HepG2 (cell line): ENCODE data around the gene CAPN10. TPM values are rescaled to one million over a fixed set of nuclear protein-coding genes. Genes with fewer than 3 reads are reported as not detected.
A peak's percentile ranks its signal among the peaks of the same experiment; 100 is the strongest.

ENCODE experiments used
- CCDC6 ChIP-seq: sonication (generic); formaldehyde crosslinking; IDR thresholded peaks from 2 replicates; pipeline ENCODE4 v1.8.1; 2022; ENCODE audit warnings: mild to moderate bottlenecking, missing genetic modification reagents, moderate library complexity
- CENPX ChIP-seq: sonication (generic); formaldehyde crosslinking; IDR thresholded peaks from 2 replicates; pipeline ENCODE4 v1.9.0; 2021; ENCODE audit warnings: mild to moderate bottlenecking, missing genetic modification reagents, moderate library complexity
- HNRNPH1 ChIP-seq: fragments of 200-400 bp; formaldehyde crosslinking; optimal IDR thresholded peaks from 2 replicates; pipeline ENCODE3; 2017; ENCODE audit warnings: mild to moderate bottlenecking, low read depth, low read length
- IRF2 ChIP-seq: IDR thresholded peaks from 2 replicates; pipeline ENCODE4 v1.6.1; 2018; ENCODE audit warnings: missing genetic modification reagents, missing compliant biosample characterization
- JUNB ChIP-seq: sonication (generic); formaldehyde crosslinking; IDR thresholded peaks from 2 replicates; pipeline ENCODE4 v1.8.0; 2022; ENCODE audit warnings: missing genetic modification reagents, mild to moderate bottlenecking, borderline replicate concordance
- KDM5B ChIP-seq: sonication (generic); formaldehyde crosslinking; IDR thresholded peaks from 2 replicates; pipeline ENCODE4 v1.4.0; 2020; ENCODE audit warnings: missing genetic modification reagents, mild to moderate bottlenecking, borderline replicate concordance
- KDM6A ChIP-seq: IDR thresholded peaks from 2 replicates; pipeline ENCODE4 v1.6.1; 2016; ENCODE audit warnings: low read depth
- MZF1 ChIP-seq: sonication (generic); formaldehyde crosslinking; IDR thresholded peaks from 2 replicates; pipeline ENCODE4 v1.8.1; 2023; ENCODE audit warnings: mild to moderate bottlenecking, missing genetic modification reagents, borderline replicate concordance
- SATB2 ChIP-seq: sonication (generic); formaldehyde crosslinking; IDR thresholded peaks from 2 replicates; pipeline ENCODE4 v1.5.0; 2020; ENCODE audit warnings: missing genetic modification reagents
- ZNF17 ChIP-seq: sonication (generic); formaldehyde crosslinking; IDR thresholded peaks from 2 replicates; pipeline ENCODE4 v1.5.0; 2020; ENCODE audit warnings: mild to moderate bottlenecking, missing genetic modification reagents
- ZNF256 ChIP-seq: sonication (generic); formaldehyde crosslinking; conservative IDR thresholded peaks from 2 replicates; pipeline ENCODE4 v1.4.0; 2020; ENCODE audit warnings: missing genetic modification reagents
- polyA plus RNA-seq, 8 experiments: library from polyadenylated mRNA; depleted of rRNA in 3 of 8; stranded (reverse) in 7 of 8; unstranded in 1 of 8; fragments of >200 nt; fragmentation: Illumina TruSeq in 4 of 8; extraction: Trizol in 4 of 8; gene quantifications; 2 replicates each; pipeline versions ENCODE4 v1.2.1 to v1.2.3, GENCODE V29; 2011 to 2016; ENCODE audit warnings: low read depth in 4 of 8, missing spikeins in 1 of 8, mixed read lengths in 1 of 8; ENCODE audit not compliant: insufficient read depth in 1 of 8
- total RNA-seq, 5 experiments: library from RNA; depleted of rRNA; stranded (reverse); fragments of >200 nt; fragmentation: Illumina TruSeq; extraction: Trizol; gene quantifications; 2 replicates each; pipeline ENCODE4 v1.2.3, GENCODE V29; 2016; ENCODE audit warnings: low read depth in 1 of 5
- TF ChIP-seq, protein P1 (sequence below): sonication (generic); formaldehyde crosslinking; IDR thresholded peaks from 2 replicates; pipeline ENCODE4 v1.4.0; 2020; ENCODE audit warnings: missing genetic modification reagents, borderline replicate concordance
- TF ChIP-seq, protein P2 (sequence below): sonication (generic); formaldehyde crosslinking; IDR thresholded peaks from 2 replicates; pipeline ENCODE4 v1.9.0; 2021; ENCODE audit warnings: missing genetic modification reagents, borderline replicate concordance
- TF ChIP-seq, protein P3 (sequence below): IDR thresholded peaks from 2 replicates; pipeline ENCODE4 v1.6.1; 2016; ENCODE audit warnings: missing biosample characterization, missing genetic modification reagents, low read depth
- TF ChIP-seq, protein P4 (sequence below): sonication (generic); formaldehyde crosslinking; IDR thresholded peaks from 2 replicates; pipeline ENCODE4 v1.4.0; 2020; ENCODE audit warnings: mild to moderate bottlenecking, missing genetic modification reagents
- TF ChIP-seq, protein P5 (sequence below): IDR thresholded peaks from 2 replicates; pipeline ENCODE4 v1.6.1; 2016; ENCODE audit warnings: missing compliant biosample characterization, missing genetic modification reagents, borderline replicate concordance

The CAPN10 gene
- total and polyA plus RNA-seq, 2 of the 13 experiments (the other 11 are each of a cell fraction or from before 2014, with no cell fraction given), result 27.6 to 32.4 TPM

DNA sequence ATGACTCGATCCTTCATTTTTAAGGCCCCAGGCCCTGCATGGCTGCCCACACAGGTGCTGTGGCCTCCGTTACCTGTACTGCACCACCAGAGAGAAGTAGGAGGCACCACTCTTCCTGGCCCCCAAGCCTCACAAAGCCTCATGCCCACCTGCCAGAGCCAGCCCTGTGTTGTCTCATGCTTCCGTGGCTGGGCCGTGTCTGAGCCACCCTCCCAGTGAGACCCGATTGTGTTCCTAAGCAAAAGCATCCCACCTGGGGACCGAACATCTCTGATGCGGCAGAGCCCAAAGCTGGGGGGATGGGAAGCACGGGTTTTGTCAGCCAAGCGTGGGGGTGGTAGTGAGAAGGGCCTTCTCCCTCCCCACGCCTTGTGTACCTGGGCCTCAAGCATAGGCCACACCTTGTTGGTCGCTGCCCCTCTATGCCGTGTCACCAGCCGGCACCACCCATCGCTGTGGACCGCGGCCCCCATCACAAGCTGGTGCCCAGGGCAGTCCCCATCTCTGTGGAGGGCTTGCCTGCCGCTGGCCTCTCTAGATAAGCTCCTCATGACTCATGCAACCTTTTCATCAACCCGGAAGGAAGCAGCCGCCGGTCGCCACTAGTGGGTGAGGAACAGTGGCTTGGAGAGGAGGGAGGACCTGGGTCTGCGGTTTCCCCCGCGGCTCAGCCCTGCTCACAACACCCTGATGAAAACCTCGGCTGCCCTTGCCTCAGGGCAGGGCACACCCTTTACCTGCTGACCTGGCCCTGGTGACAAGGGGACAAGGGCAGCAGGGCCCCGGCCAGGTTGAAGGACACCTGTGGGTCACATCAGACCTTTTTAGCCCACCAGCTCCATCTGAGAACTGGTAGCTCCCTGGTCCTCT, 21.0 kb upstream of the CAPN10 start (continued):
- TF ChIP-seq, protein P1, sequence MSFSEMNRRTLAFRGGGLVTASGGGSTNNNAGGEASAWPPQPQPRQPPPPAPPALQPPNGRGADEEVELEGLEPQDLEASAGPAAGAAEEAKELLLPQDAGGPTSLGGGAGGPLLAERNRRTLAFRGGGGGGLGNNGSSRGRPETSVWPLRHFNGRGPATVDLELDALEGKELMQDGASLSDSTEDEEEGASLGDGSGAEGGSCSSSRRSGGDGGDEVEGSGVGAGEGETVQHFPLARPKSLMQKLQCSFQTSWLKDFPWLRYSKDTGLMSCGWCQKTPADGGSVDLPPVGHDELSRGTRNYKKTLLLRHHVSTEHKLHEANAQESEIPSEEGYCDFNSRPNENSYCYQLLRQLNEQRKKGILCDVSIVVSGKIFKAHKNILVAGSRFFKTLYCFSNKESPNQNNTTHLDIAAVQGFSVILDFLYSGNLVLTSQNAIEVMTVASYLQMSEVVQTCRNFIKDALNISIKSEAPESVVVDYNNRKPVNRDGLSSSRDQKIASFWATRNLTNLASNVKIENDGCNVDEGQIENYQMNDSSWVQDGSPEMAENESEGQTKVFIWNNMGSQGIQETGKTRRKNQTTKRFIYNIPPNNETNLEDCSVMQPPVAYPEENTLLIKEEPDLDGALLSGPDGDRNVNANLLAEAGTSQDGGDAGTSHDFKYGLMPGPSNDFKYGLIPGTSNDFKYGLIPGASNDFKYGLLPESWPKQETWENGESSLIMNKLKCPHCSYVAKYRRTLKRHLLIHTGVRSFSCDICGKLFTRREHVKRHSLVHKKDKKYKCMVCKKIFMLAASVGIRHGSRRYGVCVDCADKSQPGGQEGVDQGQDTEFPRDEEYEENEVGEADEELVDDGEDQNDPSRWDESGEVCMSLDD (CRISPR knock-in tag), result peak; percentile 1; the same call in 1 of the 2 replicates
- TF ChIP-seq, protein P2, sequence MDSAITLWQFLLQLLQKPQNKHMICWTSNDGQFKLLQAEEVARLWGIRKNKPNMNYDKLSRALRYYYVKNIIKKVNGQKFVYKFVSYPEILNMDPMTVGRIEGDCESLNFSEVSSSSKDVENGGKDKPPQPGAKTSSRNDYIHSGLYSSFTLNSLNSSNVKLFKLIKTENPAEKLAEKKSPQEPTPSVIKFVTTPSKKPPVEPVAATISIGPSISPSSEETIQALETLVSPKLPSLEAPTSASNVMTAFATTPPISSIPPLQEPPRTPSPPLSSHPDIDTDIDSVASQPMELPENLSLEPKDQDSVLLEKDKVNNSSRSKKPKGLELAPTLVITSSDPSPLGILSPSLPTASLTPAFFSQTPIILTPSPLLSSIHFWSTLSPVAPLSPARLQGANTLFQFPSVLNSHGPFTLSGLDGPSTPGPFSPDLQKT (CRISPR knock-in tag), result no peak
- TF ChIP-seq, protein P3, sequence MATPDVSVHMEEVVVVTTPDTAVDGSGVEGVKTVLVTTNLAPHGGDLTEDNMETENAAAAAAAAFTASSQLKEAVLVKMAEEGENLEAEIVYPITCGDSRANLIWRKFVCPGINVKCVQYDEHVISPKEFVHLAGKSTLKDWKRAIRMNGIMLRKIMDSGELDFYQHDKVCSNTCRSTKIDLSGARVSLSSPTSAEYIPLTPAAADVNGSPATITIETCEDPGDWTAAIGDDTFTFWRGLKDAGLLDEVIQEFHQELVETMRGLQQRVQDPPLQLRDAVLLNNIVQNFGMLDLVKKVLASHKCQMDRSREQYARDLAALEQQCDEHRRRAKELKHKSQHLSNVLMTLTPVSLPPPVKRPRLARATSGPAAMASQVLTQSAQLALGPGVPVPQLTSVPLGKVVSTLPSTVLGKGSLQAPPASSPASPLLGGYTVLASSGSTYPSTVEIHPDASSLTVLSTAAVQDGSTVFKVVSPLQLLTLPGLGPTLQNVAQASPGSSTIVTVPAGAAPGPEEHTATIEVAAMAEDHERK, result no peak
- 0 out of 2 replicates have a peak, but pooled peaks have one; percentile 74 for TF ChIP-seq MZF1 (CRISPR knock-in tag)
- TF ChIP-seq, protein P4, sequence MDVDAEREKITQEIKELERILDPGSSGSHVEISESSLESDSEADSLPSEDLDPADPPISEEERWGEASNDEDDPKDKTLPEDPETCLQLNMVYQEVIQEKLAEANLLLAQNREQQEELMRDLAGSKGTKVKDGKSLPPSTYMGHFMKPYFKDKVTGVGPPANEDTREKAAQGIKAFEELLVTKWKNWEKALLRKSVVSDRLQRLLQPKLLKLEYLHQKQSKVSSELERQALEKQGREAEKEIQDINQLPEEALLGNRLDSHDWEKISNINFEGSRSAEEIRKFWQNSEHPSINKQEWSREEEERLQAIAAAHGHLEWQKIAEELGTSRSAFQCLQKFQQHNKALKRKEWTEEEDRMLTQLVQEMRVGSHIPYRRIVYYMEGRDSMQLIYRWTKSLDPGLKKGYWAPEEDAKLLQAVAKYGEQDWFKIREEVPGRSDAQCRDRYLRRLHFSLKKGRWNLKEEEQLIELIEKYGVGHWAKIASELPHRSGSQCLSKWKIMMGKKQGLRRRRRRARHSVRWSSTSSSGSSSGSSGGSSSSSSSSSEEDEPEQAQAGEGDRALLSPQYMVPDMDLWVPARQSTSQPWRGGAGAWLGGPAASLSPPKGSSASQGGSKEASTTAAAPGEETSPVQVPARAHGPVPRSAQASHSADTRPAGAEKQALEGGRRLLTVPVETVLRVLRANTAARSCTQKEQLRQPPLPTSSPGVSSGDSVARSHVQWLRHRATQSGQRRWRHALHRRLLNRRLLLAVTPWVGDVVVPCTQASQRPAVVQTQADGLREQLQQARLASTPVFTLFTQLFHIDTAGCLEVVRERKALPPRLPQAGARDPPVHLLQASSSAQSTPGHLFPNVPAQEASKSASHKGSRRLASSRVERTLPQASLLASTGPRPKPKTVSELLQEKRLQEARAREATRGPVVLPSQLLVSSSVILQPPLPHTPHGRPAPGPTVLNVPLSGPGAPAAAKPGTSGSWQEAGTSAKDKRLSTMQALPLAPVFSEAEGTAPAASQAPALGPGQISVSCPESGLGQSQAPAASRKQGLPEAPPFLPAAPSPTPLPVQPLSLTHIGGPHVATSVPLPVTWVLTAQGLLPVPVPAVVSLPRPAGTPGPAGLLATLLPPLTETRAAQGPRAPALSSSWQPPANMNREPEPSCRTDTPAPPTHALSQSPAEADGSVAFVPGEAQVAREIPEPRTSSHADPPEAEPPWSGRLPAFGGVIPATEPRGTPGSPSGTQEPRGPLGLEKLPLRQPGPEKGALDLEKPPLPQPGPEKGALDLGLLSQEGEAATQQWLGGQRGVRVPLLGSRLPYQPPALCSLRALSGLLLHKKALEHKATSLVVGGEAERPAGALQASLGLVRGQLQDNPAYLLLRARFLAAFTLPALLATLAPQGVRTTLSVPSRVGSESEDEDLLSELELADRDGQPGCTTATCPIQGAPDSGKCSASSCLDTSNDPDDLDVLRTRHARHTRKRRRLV (CRISPR knock-in tag), result no peak
- TF ChIP-seq, protein P5, sequence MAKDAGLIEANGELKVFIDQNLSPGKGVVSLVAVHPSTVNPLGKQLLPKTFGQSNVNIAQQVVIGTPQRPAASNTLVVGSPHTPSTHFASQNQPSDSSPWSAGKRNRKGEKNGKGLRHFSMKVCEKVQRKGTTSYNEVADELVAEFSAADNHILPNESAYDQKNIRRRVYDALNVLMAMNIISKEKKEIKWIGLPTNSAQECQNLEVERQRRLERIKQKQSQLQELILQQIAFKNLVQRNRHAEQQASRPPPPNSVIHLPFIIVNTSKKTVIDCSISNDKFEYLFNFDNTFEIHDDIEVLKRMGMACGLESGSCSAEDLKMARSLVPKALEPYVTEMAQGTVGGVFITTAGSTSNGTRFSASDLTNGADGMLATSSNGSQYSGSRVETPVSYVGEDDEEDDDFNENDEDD (CRISPR knock-in tag), result peak; percentile 30; the same call in 1 of the 2 replicates
- TF ChIP-seq IRF2, result peak; percentile 56; the same call in 1 of the 2 replicates
- TF ChIP-seq ZNF17 (CRISPR knock-in tag), result no peak
- no peak for TF ChIP-seq JUNB (CRISPR knock-in tag)
- TF ChIP-seq CENPX (CRISPR knock-in tag), result no peak
- no peak for TF ChIP-seq KDM6A
- TF ChIP-seq CCDC6, result peak; percentile 61; the same call in 1 of the 2 replicates
- TF ChIP-seq ZNF256, result no peak
- peak; percentile 80 for TF ChIP-seq KDM5B (CRISPR knock-in tag)
- peak; percentile 43 for TF ChIP-seq HNRNPH1
- TF ChIP-seq SATB2 (CRISPR knock-in tag), result no peak
